Measurements from ENCODE around the gene XXYLT1.

GRCh38 chr3:195129644-195130492 lies 141.1 kb downstream of the XXYLT1 start:
- no peak for TF ChIP-seq CTCF (IDR thresholded peaks at IDR 0.05)
- no peak for TF ChIP-seq POLR2A (IDR thresholded peaks at IDR 0.05)

All from adrenal gland (tissue), 5 donors.